NCI-H2227 treated with DMSO at 0.1 percent for 48 hours (cell line): ENCODE results near the gene PDIA5.

Source experiments
- DNase-seq: peaks from one replicate; lab custom pipeline; 2025; lab: John Stamatoyannopoulos, UW

The PDIA5 gene

GRCh38 chr3:123071581-123071980, 4.8 kb downstream of the PDIA5 start:
- DNase-seq: no peak

- DNase-seq: no peak
Observed at GRCh38 chr3:123072152-123072551, 5.3 kb downstream of the PDIA5 start.

- no peak for DNase-seq
Observed at GRCh38 chr3:123072564-123072963, 5.7 kb downstream of the PDIA5 start.

GRCh38 chr3:123075359-123075758, 8.5 kb downstream of the PDIA5 start:
- DNase-seq: no peak

- no peak for DNase-seq
Observed at GRCh38 chr3:123076112-123076495, 9.3 kb downstream of the PDIA5 start.

- no peak for DNase-seq
Observed at GRCh38 chr3:123076496-123077418, 9.9 kb downstream of the PDIA5 start.

- DNase-seq: no peak
Observed at GRCh38 chr3:123078101-123078500, 11.3 kb downstream of the PDIA5 start.

- DNase-seq: no peak
Observed at GRCh38 chr3:123080864-123081562, 14.2 kb downstream of the PDIA5 start.

- DNase-seq: no peak
Observed at GRCh38 chr3:123081718-123082369, 15.0 kb downstream of the PDIA5 start.

GRCh38 chr3:123082370-123083065, 15.7 kb downstream of the PDIA5 start:
- DNase-seq: no peak

GRCh38 chr3:123083383-123084124, 16.7 kb downstream of the PDIA5 start:
- peak; percentile 23 for DNase-seq

- DNase-seq: no peak
Observed at GRCh38 chr3:123084192-123084591, 17.4 kb downstream of the PDIA5 start.

- DNase-seq: no peak
Observed at GRCh38 chr3:123084738-123085237, 18.0 kb downstream of the PDIA5 start.

GRCh38 chr3:123085293-123085931, 18.6 kb downstream of the PDIA5 start:
- DNase-seq: no peak

- DNase-seq: no peak
Observed at GRCh38 chr3:123085932-123086627, 19.3 kb downstream of the PDIA5 start.

- no peak for DNase-seq
Observed at GRCh38 chr3:123088387-123088786, 21.6 kb downstream of the PDIA5 start.

- no peak for DNase-seq
Observed at GRCh38 chr3:123089611-123090331, 22.9 kb downstream of the PDIA5 start.

- no peak for DNase-seq
Observed at GRCh38 chr3:123090728-123091531, 24.1 kb downstream of the PDIA5 start.

GRCh38 chr3:123092243-123092642, 25.4 kb downstream of the PDIA5 start:
- DNase-seq: no peak
